Measurements from ENCODE around the gene OSBPL5.
A peak's percentile ranks its signal among the peaks of the same experiment; 100 is the strongest.

Gene OSBPL5

GRCh38 chr11:3056296-3057068 lies 108.6 kb downstream of the OSBPL5 start:
- peak overlapping the region; percentile 63 to 94 for H3K27ac ChIP-seq
- no peak for DNase-seq (ENCODE audit: low spot score)
- peak overlapping the region; percentile 94 for H3K4me3 ChIP-seq
- no peak for TF ChIP-seq CTCF (IDR thresholded peaks at IDR 0.05)

GRCh38 chr11:3055891-3056290 lies 109.2 kb downstream of the OSBPL5 start:
- Histone ChIP-seq H3K27ac (no peak overlapping the region), H3K4me3 (peak overlapping the region; percentile 94)
- DNase-seq (ENCODE audit: low spot score), result no peak
- TF ChIP-seq CTCF (IDR thresholded peaks at IDR 0.05), result no peak

GRCh38 chr11:3052567-3052966 lies 112.5 kb downstream of the OSBPL5 start:
- H3K4me3 ChIP-seq, result no peak overlapping the region
- no peak for TF ChIP-seq CTCF (IDR thresholded peaks at IDR 0.05)
- no peak overlapping the region for H3K27ac ChIP-seq
- DNase-seq (ENCODE audit: low spot score), result no peak

- no peak for DNase-seq (ENCODE audit: low spot score)
- H3K27ac ChIP-seq, result no peak overlapping the region
Measured at GRCh38 chr11:3052109-3052479, 113.0 kb downstream of the OSBPL5 start.

GRCh38 chr11:3051196-3052108 lies 113.7 kb downstream of the OSBPL5 start:
- no peak overlapping the region for H3K4me3 ChIP-seq
- no peak for TF ChIP-seq CTCF (IDR thresholded peaks at IDR 0.05)
- H3K27ac ChIP-seq, result peak overlapping the region in 1 of 2 donors; percentile 3
- DNase-seq (ENCODE audit: low spot score), result no peak

More at GRCh38 chr11:3052109-3052479, 113.0 kb downstream of the OSBPL5 start:
- no peak overlapping the region for H3K4me3 ChIP-seq
- TF ChIP-seq CTCF (IDR thresholded peaks at IDR 0.05), result no peak

- Histone ChIP-seq H3K4me3 (no peak overlapping the region), H3K27ac (peak overlapping the region in 1 of 2 donors; percentile 26)
- no peak for DNase-seq (ENCODE audit: low spot score)
- no peak for TF ChIP-seq CTCF (IDR thresholded peaks at IDR 0.05)
Measured at GRCh38 chr11:3050386-3051195, 114.5 kb downstream of the OSBPL5 start.
